Glutamatergic neuron (in vitro differentiated cells): ENCODE data around the gene PAK2. TPM values are rescaled to one million over a fixed set of nuclear protein-coding genes. Genes with fewer than 3 reads are reported as not detected.
"Not testable (repeated sequence)": the region's sequence is repeated elsewhere in the genome, so short reads cannot be mapped to it uniquely, and the experiment has no call there.

Source experiments
- DNase-seq: peaks from one replicate; pipeline ENCODE4 v3.0.0; 2022
- H3K27ac Mint-ChIP-seq: one replicate; pipeline ENCODE4 v1.8.0; 2020; ENCODE audit warnings: mild to moderate bottlenecking, mixed read lengths, inconsistent platforms; ENCODE audit not compliant: unreplicated experiment
- H3K27me3 Mint-ChIP-seq: one replicate; pipeline ENCODE4 v1.8.0; 2020; ENCODE audit warnings: mild to moderate bottlenecking, moderate library complexity, mixed read lengths, inconsistent platforms; ENCODE audit not compliant: unreplicated experiment
- H3K36me3 Mint-ChIP-seq: one replicate; pipeline ENCODE4 v1.8.0; 2020; ENCODE audit warnings: mild to moderate bottlenecking, mixed read lengths, inconsistent platforms; ENCODE audit not compliant: unreplicated experiment
- H3K4me1 Mint-ChIP-seq: one replicate; pipeline ENCODE4 v1.8.0; 2020; ENCODE audit warnings: mild to moderate bottlenecking, low read depth, mixed read lengths, inconsistent platforms; ENCODE audit not compliant: unreplicated experiment
- H3K4me3 Mint-ChIP-seq: one replicate; pipeline ENCODE4 v1.8.0; 2020; ENCODE audit warnings: mild to moderate bottlenecking, mixed read lengths, inconsistent platforms; ENCODE audit not compliant: unreplicated experiment
- H3K9me3 Mint-ChIP-seq: one replicate; pipeline ENCODE4 v1.8.0; 2020; ENCODE audit warnings: mild to moderate bottlenecking, moderate library complexity, mixed read lengths, inconsistent platforms; ENCODE audit not compliant: unreplicated experiment
- total RNA-seq: library from RNA; stranded (reverse); fragmentation: NEBNext Ultra II Directional; extraction: Animal tissue kit (Norgen Biotek cat#: 25700); gene quantifications from one replicate; pipeline ENCODE4 v1.2.1, GENCODE V29; 2021; ENCODE audit not compliant: unreplicated experiment
- TF ChIP-seq, protein P1 (sequence below): fragments of 200-600 bp; sonication (generic); IDR thresholded peaks from one replicate; pipeline ENCODE4 v1.5.0; 2021; ENCODE audit not compliant: partially characterized antibody, unreplicated experiment

PAK2 gene
- total RNA-seq, 1 donor from 2014 or later: 128 TPM

DNA sequence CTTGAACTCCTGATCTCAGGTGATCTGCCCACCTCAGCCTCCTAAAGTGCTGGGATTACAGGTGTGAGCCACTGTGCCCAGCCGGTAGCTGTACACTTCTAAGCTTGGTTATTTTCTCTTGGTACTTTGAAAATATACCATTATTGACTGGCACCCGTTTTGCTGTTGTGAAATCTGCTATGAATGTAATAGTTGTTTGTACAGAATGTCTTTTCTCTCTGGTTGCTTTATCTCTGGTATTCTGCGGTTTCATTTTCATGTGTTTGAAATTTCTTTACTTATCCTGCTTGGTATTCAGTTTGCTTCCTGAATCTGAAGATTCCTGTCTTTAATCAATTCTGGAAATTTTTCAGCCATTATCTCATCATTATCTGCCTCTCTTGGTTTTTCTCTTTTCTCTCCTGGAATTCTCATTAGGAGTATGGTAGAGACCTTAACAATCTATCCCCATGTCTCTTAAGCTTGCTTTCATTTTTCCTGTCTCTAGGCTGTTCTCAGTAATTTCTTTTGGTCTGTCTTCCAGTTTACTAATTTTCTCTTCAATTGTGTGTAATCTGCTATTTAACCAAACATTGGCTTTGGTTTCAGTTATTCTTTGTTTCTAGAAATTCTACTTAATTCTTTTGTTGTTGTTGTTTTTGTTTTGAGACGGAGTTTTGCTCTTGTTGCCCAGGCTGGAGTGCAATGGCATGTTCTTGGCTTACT is 2.8 kb upstream of the PAK2 start:
- H3K9me3 Mint-ChIP-seq: peaks cover 9% of the 10 kb centered on the region
- TF ChIP-seq, protein P1, sequence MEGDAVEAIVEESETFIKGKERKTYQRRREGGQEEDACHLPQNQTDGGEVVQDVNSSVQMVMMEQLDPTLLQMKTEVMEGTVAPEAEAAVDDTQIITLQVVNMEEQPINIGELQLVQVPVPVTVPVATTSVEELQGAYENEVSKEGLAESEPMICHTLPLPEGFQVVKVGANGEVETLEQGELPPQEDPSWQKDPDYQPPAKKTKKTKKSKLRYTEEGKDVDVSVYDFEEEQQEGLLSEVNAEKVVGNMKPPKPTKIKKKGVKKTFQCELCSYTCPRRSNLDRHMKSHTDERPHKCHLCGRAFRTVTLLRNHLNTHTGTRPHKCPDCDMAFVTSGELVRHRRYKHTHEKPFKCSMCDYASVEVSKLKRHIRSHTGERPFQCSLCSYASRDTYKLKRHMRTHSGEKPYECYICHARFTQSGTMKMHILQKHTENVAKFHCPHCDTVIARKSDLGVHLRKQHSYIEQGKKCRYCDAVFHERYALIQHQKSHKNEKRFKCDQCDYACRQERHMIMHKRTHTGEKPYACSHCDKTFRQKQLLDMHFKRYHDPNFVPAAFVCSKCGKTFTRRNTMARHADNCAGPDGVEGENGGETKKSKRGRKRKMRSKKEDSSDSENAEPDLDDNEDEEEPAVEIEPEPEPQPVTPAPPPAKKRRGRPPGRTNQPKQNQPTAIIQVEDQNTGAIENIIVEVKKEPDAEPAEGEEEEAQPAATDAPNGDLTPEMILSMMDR: no peak
- no peak for DNase-seq
- no peak overlapping the region for H3K4me3 Mint-ChIP-seq
- H3K27ac Mint-ChIP-seq: no peak overlapping the region
- H3K27me3 Mint-ChIP-seq: peaks cover 7% of the 10 kb centered on the region
- peaks cover 5% of the 10 kb centered on the region for H3K4me1 Mint-ChIP-seq
- H3K36me3 Mint-ChIP-seq: peaks cover 6% of the 10 kb centered on the region

DNA sequence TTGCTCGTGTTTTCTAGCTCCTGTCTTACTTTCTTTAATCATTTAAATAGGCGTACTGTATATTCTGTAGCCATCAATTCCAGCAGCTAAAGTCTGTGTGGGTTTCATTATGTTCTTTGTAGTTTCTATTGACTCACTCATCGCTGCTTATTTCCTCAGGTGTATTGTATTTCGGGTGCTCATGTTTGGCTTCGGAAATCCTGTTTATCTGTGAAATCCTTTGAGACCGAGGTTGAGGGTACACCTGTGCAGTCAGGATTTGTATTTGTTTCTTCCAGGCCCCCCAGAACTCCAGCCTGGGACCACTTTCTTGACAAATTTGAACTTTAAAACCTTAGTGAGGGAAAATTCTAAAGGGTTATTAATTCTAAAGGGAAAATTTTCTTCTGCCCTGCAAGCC is 2.0 kb upstream of the PAK2 start:
- Mint-ChIP-seq H3K36me3 (peaks cover 6% of the 10 kb centered on the region), H3K9me3 (peaks cover 9% of the 10 kb centered on the region), H3K4me1 (peaks cover 6% of the 10 kb centered on the region), H3K27me3 (peaks cover 7% of the 10 kb centered on the region), H3K27ac (no peak overlapping the region), H3K4me3 (no peak overlapping the region)
- DNase-seq: no peak
- TF ChIP-seq, protein P1: no peak

DNA sequence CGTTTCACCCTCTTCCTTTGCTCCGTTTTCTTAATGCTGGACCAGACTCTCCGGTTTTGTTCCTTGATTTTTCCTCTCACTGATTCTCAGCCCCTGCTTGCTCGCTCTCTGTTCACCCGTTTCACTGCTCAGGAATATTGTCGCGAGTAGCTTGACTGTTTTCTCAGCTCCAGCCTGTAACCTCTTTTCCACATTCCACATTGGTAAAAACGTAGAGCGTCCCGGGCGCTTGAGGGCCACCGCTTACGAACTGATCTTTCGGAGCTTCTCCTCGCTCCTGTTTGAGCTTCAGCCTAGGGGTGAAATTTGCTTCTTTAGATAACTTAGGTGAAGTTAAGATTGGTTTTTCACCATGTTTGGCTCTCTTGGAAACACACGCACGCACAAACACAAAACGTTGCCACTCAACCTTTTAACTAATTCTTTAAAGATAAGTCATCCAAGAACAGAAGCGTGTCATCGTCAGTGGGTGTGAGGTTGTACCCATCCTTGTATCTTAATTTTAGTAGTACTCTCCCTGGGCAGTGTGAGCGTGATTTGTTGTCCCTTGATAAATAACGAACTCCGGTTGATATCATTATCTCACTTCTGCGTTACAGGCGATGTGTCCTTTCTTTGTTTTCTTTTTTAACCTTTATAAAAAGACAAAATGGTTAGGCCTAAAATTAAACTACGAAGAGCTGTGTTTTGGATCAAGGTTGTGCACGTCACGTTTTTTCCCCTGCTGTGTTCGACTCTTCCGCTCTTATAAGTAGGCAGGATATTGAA is 1.0 kb downstream of the PAK2 start:
- TF ChIP-seq, protein P1: peak; percentile 9
- Mint-ChIP-seq H3K9me3 (peaks cover 9% of the 10 kb centered on the region), H3K36me3 (peaks cover 6% of the 10 kb centered on the region), H3K27ac (peak overlapping the region; percentile 96), H3K27me3 (peaks cover 7% of the 10 kb centered on the region), H3K4me3 (peak overlapping the region; percentile 96), H3K4me1 (peaks cover 7% of the 10 kb centered on the region)
- peak; percentile 26 for DNase-seq

DNA sequence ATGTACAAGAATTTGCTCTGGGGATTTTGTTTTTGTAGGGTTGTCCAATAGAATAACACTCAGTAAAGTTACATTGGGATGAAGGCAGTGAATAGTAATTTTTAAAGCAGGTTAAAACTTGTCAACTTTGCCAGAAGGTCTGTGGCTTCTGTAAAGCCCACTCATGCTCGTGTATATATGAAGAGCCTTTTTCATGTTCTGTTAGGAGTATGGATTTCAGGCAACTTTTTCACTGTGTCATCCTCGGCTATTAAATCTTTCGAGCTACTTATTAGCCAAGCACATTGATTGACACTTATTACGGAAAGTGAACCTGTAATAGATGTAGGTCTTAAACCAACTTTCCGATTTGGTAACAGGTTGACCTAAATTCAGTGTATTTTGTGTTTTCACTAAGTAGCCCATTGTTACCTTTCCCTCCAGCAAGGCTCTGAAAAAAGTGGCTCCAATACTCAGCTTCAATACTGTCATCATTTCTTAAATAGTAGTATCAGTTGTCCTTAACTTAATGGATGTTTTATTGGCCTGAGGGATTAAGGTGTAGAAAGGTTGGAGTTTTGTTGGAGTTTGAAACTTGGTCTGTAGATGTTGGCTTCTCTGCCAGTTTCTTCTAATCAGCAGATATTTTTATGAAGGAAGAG is 1.7 kb downstream of the PAK2 start:
- H3K36me3 Mint-ChIP-seq: peaks cover 6% of the 10 kb centered on the region
- TF ChIP-seq, protein P1: no peak
- peak overlapping the region; percentile 96 for H3K27ac Mint-ChIP-seq
- peaks cover 7% of the 10 kb centered on the region for H3K4me1 Mint-ChIP-seq
- H3K4me3 Mint-ChIP-seq: peak overlapping the region; percentile 96
- H3K27me3 Mint-ChIP-seq: peaks cover 7% of the 10 kb centered on the region
- peaks cover 9% of the 10 kb centered on the region for H3K9me3 Mint-ChIP-seq
- no peak for DNase-seq

DNA sequence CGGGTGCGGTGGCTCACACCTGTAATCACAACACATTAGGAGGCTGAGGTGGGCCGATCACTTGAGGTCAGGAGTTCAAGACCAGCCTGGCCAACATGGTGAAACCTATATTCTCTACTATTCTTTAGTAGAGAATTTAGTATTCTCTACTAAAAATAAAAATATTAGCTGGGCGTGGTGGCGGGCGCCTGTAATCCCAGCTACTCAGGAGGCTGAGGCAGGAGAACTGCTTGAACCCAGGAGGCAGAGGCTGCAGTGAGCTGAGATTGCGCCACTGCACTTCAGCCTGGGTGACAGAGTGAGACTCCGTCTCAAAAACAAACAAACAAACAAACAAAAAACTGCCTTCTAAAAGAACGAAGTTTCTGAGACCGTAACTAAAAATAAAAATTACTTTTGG is 3.9 kb downstream of the PAK2 start:
- H3K27me3 Mint-ChIP-seq, H3K36me3 Mint-ChIP-seq, DNase-seq, H3K9me3 Mint-ChIP-seq, H3K27ac Mint-ChIP-seq, H3K4me1 Mint-ChIP-seq, H3K4me3 Mint-ChIP-seq: not testable (repeated sequence)
